ENCODE measurements around the gene TRRAP.

TRRAP gene

GRCh38 chr7:98927125-98927524 is 48.8 kb downstream of the TRRAP start:
- Histone ChIP-seq H3K36me3 (replicated peaks) (peaks cover 75% of the 10 kb centered on the region), H3K27ac (no peak overlapping the region), H3K27me3 (replicated peaks) (no peaks in the 10 kb centered on the region), H3K4me3 (ENCODE audit: low read depth, low read length) (no peak overlapping the region)
- in situ Hi-C loops (cut with HindIII; ENCODE audit: low pct_ligation_motif_present, low sequenced_read_pairs) = no loop called here
- DNase-seq = no peak
- no peak for TF ChIP-seq CTCF (IDR thresholded peaks at IDR 0.05; ENCODE audit: low read depth, low read length, missing control alignments)

- Histone ChIP-seq H3K27me3 (replicated peaks) (no peaks in the 10 kb centered on the region), H3K36me3 (replicated peaks) (peaks cover 78% of the 10 kb centered on the region), H3K27ac (no peak overlapping the region), H3K4me3 (ENCODE audit: low read depth, low read length) (no peak overlapping the region)
- in situ Hi-C loops (cut with HindIII; ENCODE audit: low pct_ligation_motif_present, low sequenced_read_pairs) = no loop called here
- no peak for DNase-seq
- TF ChIP-seq CTCF (IDR thresholded peaks at IDR 0.05; ENCODE audit: low read depth, low read length, missing control alignments) = no peak
Measured at GRCh38 chr7:98930464-98930863, 52.1 kb downstream of the TRRAP start.

- DNase-seq = peak; percentile 14
- no peak overlapping the region for H3K4me3 ChIP-seq (ENCODE audit: low read depth, low read length)
- TF ChIP-seq CTCF (IDR thresholded peaks at IDR 0.05; ENCODE audit: low read depth, low read length, missing control alignments) = no peak
- in situ Hi-C loops (cut with HindIII; ENCODE audit: low pct_ligation_motif_present, low sequenced_read_pairs) = no loop called here
- H3K36me3 ChIP-seq (replicated peaks) = peaks cover 73% of the 10 kb centered on the region
- H3K27ac ChIP-seq = no peak overlapping the region
- H3K27me3 ChIP-seq (replicated peaks) = no peaks in the 10 kb centered on the region
Measured at GRCh38 chr7:98930921-98931320, 52.6 kb downstream of the TRRAP start.

- no peaks in the 10 kb centered on the region for H3K27me3 ChIP-seq (replicated peaks)
- TF ChIP-seq CTCF (IDR thresholded peaks at IDR 0.05; ENCODE audit: low read depth, low read length, missing control alignments) = no peak
- peaks cover 75% of the 10 kb centered on the region for H3K36me3 ChIP-seq (replicated peaks)
- no peak for DNase-seq
- no peak overlapping the region for H3K27ac ChIP-seq
- no peak overlapping the region for H3K4me3 ChIP-seq (ENCODE audit: low read depth, low read length)
- in situ Hi-C loops (cut with HindIII; ENCODE audit: low pct_ligation_motif_present, low sequenced_read_pairs) = no loop called here
Measured at GRCh38 chr7:98933321-98933720, 55.0 kb downstream of the TRRAP start.

- in situ Hi-C loops (cut with HindIII; ENCODE audit: low pct_ligation_motif_present, low sequenced_read_pairs) = no loop called here
- Histone ChIP-seq H3K36me3 (replicated peaks) (peaks cover 76% of the 10 kb centered on the region), H3K27me3 (replicated peaks) (no peaks in the 10 kb centered on the region), H3K27ac (no peak overlapping the region), H3K4me3 (ENCODE audit: low read depth, low read length) (no peak overlapping the region)
- no peak for DNase-seq
- TF ChIP-seq CTCF (IDR thresholded peaks at IDR 0.05; ENCODE audit: low read depth, low read length, missing control alignments) = no peak
Measured at GRCh38 chr7:98934267-98934666, 55.9 kb downstream of the TRRAP start.

- H3K4me3 ChIP-seq (ENCODE audit: low read depth, low read length) = no peak overlapping the region
- TF ChIP-seq CTCF (IDR thresholded peaks at IDR 0.05; ENCODE audit: low read depth, low read length, missing control alignments) = no peak
- no peaks in the 10 kb centered on the region for H3K27me3 ChIP-seq (replicated peaks)
- no peak for DNase-seq
- in situ Hi-C loops (cut with HindIII; ENCODE audit: low pct_ligation_motif_present, low sequenced_read_pairs) = no loop called here
- peaks cover 74% of the 10 kb centered on the region for H3K36me3 ChIP-seq (replicated peaks)
- H3K27ac ChIP-seq = no peak overlapping the region
Measured at GRCh38 chr7:98935811-98936210, 57.5 kb downstream of the TRRAP start.
